Muscle of leg (tissue), 11 donors: ENCODE results near the gene RNF225. TPM values are rescaled to one million over a fixed set of nuclear protein-coding genes. Genes with fewer than 3 reads are reported as not detected.

ENCODE experiments used
- DNase-seq: peaks from one replicate; pipeline ENCODE4 v3.0.0; 2013
- H3K27ac ChIP-seq: one replicate; pipeline ENCODE4 v1.5.1; 2013; ENCODE audit warnings: mild to moderate bottlenecking, low read length, control low read depth
- H3K27me3 ChIP-seq: one replicate; pipeline ENCODE4 v1.6.1; 2013; ENCODE audit warnings: low read length; ENCODE audit not compliant: control insufficient read depth, insufficient read depth
- H3K36me3 ChIP-seq: one replicate; pipeline ENCODE4 v1.6.1; 2013; ENCODE audit warnings: low read length; ENCODE audit not compliant: control insufficient read depth, insufficient read depth
- H3K4me1 ChIP-seq: one replicate; pipeline ENCODE4 v1.6.1; 2013; ENCODE audit warnings: low read length; ENCODE audit not compliant: control insufficient read depth, insufficient read depth
- H3K4me3 ChIP-seq: one replicate; pipeline ENCODE4 v1.5.1; 2013; ENCODE audit warnings: low read length, control low read depth
- H3K9me3 ChIP-seq: replicated peaks from 2 replicates; pipeline ENCODE4 v1.6.1; 2013; ENCODE audit warnings: low read depth, low read length; ENCODE audit not compliant: control insufficient read depth
- WGBS: methylation state at CpG from one replicate; pipeline ENCODE4 v1.1.5; 2013; ENCODE audit warnings: missing lambda C conversion rate; ENCODE audit not compliant: insufficient coverage; 5-methylcytosine and 5-hydroxymethylcytosine counted together
- polyA plus RNA-seq, 8 donors: library from polyadenylated mRNA; unstranded; fragments of 120-200 nt; gene quantifications; one replicate each; pipeline versions ENCODE4 v1.2.1 to v1.2.3, GENCODE V29; 2013; ENCODE audit warnings: inconsistent platforms in 1 of 8, low replicate concordance in 1 of 8; ENCODE audit not compliant: insufficient read length in 8 of 8, insufficient read depth in 1 of 8
- total RNA-seq: library from RNA; stranded (reverse); fragments of 120-200 nt; gene quantifications from one replicate; pipeline ENCODE4 v1.2.4, GENCODE V29; 2013

RNF225 gene
- total and polyA plus RNA-seq, 9 donors = 0.20 TPM; not detected in 8

DNA sequence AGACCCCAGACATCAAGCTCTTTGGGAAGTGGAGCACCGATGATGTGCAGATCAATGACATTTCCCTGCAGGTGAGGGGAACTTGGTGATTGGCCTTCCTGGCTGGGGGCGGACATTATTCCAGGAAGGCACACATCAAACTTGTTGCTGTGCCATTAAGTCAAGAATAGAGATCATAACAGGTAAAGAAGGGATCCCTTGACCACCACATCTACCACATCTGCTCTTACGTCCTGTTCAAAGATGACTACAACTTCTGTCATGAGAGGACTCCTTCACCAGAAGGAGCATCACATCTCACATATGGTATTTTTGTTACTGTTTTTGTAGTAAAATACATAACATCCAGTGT, 7.3 kb upstream of the RNF225 start:
- no peak for DNase-seq
- Histone ChIP-seq H3K36me3 (peaks cover 38% of the 10 kb centered on the region), H3K27me3 (no peaks in the 10 kb centered on the region), H3K4me1 (peaks cover 24% of the 10 kb centered on the region), H3K4me3 (peak overlapping the region; percentile 79), H3K9me3 (no peaks in the 10 kb centered on the region), H3K27ac (no peak overlapping the region)
- 89% methylated on average over 1 of the region's 3 CpGs for WGBS

DNA sequence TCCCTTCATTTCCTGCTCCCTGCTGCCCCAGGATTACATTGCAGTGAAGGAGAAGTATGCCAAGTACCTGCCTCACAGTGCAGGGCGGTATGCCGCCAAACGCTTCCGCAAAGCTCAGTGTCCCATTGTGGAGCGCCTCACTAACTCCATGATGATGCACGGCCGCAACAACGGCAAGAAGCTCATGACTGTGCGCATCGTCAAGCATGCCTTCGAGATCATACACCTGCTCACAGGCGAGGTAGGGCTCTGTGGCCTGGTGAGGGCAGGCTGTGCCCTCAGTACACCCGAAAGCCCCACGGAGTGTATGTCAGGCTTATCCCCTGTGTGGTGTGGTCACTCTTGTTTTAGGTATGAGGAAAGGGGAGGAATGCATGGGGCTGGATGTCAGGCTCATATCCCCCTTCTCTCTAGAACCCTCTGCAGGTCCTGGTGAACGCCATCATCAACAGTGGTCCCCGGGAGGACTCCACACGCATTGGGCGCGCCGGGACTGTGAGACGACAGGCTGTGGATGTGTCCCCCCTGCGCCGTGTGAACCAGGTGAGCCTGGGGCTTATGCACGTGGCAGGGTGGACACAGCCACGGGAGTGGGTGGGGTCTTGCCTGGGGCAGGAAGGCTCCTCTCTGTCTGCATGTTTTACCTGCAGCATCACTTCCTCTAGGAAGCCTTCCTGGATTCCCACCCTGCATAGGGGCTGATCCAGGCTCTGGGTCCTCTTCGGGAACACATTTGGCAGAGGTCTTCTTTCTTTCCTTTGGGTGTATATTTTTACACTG, 2.3 kb upstream of the RNF225 start:
- peaks cover 35% of the 10 kb centered on the region for H3K27me3 ChIP-seq
- peaks cover 7% of the 10 kb centered on the region for H3K4me1 ChIP-seq
- peaks cover 58% of the 10 kb centered on the region for H3K36me3 ChIP-seq
- no peak overlapping the region for H3K4me3 ChIP-seq
- no peaks in the 10 kb centered on the region for H3K9me3 ChIP-seq
- H3K27ac ChIP-seq = no peak overlapping the region
- DNase-seq = no peak
- 92% methylated on average over 22 of the region's 26 CpGs for WGBS

DNA sequence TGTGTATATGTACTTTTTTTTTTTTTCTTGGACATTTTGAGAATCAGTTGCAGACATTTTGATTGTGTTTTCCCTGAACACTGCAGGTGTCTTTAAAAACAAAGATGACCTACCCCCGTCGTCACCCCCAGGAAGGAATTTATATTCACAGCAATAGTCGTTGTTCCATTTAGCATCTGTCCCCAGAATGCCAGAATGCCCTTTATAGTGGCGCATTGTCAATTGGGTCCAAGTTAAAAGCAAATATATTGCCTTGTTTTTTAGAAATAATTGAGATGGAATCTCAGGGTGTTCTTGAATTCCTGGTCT, 1.8 kb upstream of the RNF225 start:
- no CpG with 5 or more reads among the region's 4 CpGs for WGBS
- Histone ChIP-seq H3K27ac (no peak overlapping the region), H3K9me3 (no peaks in the 10 kb centered on the region), H3K27me3 (peaks cover 37% of the 10 kb centered on the region), H3K4me1 (peaks cover 5% of the 10 kb centered on the region), H3K36me3 (peaks cover 54% of the 10 kb centered on the region), H3K4me3 (no peak overlapping the region)
- no peak for DNase-seq

DNA sequence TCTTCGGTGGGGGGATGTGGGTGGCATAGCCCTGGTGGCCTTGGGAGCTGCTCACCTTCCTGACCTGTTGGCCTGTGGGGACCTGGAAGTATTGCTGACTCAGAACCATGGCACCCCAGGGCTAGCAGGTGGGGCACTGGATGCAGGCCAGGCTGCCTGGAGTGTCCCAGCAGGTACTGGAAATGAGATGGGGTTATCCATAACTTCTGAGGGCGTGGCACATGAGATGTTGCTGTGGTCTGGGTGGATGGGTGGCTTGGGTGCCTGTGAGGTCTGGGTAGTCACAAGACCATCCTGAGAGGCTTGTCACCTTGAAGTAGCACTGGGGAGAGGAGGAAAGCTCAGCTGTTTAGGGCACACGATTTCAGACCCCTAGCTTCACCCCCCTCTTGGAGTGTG, 636 bp upstream of the RNF225 start:
- Histone ChIP-seq H3K36me3 (peaks cover 47% of the 10 kb centered on the region), H3K27ac (no peak overlapping the region), H3K9me3 (no peaks in the 10 kb centered on the region), H3K4me3 (no peak overlapping the region), H3K27me3 (peaks cover 37% of the 10 kb centered on the region), H3K4me1 (peaks cover 5% of the 10 kb centered on the region)
- peak; percentile 12 for DNase-seq
- 93% methylated on average over 2 of the region's 3 CpGs for WGBS

DNA sequence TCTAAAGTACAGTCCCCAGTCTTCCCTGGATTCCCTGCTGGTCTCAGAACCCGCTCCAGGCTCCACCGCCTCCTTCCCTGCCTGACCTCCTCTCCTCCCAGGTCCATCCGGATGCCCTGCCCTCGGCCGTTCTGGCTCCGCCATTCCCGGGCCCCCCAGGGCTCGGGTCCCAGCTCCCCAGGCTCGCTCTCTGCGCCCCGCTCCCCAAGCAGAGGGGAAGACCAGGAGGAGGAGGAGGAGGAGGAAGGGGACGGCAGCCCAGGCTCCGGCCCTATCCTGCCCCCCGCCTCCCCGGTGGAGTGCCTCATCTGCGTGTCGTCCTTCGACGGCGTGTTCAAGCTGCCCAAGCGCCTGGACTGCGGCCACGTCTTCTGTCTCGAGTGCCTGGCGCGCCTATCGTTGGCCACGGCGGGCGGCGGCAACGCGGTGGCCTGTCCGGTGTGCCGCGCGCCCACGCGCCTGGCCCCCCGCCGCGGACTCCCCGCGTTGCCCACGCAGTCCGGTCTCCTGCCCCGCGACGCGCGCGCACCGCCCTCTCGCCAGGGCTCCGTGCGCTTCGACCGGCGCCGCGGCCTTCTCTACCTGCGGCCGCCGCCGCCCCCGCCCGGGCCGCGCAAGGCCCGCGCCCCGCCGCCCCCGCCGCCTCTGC, 647 bp downstream of the RNF225 start:
- peaks cover 37% of the 10 kb centered on the region for H3K27me3 ChIP-seq
- no peak overlapping the region for H3K27ac ChIP-seq
- peak; percentile 11 for DNase-seq
- H3K9me3 ChIP-seq = no peaks in the 10 kb centered on the region
- peaks cover 41% of the 10 kb centered on the region for H3K36me3 ChIP-seq
- peaks cover 15% of the 10 kb centered on the region for H3K4me1 ChIP-seq
- no peak overlapping the region for H3K4me3 ChIP-seq
- WGBS = 2% methylated on average over 70 of the region's 75 CpGs

DNA sequence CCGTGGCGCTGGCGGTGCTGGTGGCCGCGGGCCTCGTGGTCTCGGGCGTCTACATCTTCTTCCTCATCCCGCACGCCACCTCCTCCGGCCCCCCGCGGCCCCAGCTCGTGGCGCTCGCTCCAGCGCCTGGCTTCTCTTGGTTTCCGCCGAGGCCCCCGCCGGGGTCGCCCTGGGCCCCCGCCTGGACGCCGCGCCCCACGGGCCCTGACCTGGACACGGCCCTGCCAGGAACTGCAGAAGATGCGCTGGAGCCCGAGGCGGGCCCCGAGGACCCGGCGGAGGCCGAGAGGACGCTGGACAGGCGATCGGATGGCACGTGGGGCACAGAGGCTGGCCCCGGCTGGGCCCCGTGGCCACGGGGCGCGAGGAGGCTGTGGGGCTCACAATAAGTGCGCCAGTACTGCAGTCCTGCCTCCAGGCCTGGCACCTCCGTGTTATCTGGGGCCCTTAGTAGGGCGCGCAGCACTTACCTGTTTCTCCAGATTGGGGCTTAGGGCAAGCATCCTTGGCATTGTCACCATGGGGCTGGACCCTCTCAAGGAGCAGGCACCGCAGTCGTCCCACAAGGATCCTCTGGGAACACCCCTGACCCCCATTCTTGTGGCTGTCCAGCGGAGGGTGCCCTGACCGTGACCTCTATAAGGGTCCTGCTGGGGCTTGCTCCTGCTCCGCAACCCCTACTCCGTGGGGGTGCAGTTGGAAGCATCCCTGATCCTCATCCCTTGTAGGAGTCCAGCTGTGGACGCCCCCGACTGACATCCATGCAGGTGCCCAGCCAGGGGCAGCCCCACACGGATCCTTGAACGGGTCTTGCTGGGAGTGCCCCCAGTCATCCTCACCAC, 1.5 kb downstream of the RNF225 start:
- Histone ChIP-seq H3K4me1 (peaks cover 20% of the 10 kb centered on the region), H3K27ac (no peak overlapping the region), H3K27me3 (peaks cover 37% of the 10 kb centered on the region), H3K9me3 (no peaks in the 10 kb centered on the region), H3K4me3 (no peak overlapping the region), H3K36me3 (peaks cover 33% of the 10 kb centered on the region)
- WGBS = 21% methylated on average over 58 of the region's 58 CpGs
- DNase-seq = no peak

DNA sequence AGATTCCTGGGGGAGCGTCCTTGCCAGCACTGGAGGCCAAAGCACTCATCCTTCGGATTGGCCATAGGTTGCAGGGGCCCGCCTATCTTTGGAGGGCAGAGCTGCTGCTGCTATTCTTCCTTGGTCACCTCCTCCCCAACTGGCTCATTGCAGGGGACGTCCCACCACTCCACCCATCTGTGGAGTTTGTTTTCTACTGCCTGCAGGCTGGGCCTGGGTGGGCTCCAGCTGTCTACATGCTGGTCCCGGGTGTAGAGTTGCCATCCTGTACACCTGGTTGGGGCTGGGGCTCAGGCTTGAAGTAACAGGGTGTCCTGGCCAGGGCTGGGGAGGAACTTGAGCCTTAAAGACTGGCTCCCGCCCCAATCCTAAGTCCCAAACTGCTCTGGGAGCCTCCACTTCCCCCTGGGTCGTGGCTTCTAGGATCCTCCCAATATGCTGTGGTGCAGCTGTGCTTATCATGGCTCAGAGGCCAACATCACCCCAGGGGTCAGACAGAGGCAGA, 2.1 kb downstream of the RNF225 start:
- Histone ChIP-seq H3K4me1 (peaks cover 23% of the 10 kb centered on the region), H3K27ac (no peak overlapping the region), H3K9me3 (no peaks in the 10 kb centered on the region), H3K27me3 (peaks cover 37% of the 10 kb centered on the region), H3K36me3 (peaks cover 28% of the 10 kb centered on the region), H3K4me3 (no peak overlapping the region)
- WGBS = 56% methylated on average over 4 of the region's 7 CpGs
- DNase-seq = peak; percentile 10

DNA sequence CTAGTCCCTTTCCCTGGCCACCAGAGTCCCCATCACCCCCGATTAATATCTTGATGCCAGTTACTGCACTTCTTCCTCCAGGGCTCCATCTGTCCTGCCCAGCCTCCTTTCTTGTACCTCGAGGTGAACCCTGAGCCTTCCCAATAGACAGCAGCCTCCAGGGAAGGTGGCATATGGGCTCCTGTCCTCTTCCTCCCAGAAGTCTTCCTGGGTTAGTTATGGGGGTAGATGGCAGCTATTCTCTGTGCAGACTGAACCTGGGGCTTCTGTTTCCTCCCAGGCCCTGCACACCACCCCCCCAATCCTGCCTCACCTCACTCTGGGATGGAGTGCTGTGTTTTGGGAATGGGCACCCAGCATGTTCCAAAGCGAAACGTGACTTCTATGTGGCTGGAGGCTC, 2.6 kb downstream of the RNF225 start:
- no peak for DNase-seq
- no peaks in the 10 kb centered on the region for H3K9me3 ChIP-seq
- no peak overlapping the region for H3K4me3 ChIP-seq
- WGBS = no CpG with 5 or more reads among the region's 4 CpGs
- peaks cover 23% of the 10 kb centered on the region for H3K36me3 ChIP-seq
- peaks cover 37% of the 10 kb centered on the region for H3K27me3 ChIP-seq
- H3K4me1 ChIP-seq = peaks cover 23% of the 10 kb centered on the region
- H3K27ac ChIP-seq = no peak overlapping the region

DNA sequence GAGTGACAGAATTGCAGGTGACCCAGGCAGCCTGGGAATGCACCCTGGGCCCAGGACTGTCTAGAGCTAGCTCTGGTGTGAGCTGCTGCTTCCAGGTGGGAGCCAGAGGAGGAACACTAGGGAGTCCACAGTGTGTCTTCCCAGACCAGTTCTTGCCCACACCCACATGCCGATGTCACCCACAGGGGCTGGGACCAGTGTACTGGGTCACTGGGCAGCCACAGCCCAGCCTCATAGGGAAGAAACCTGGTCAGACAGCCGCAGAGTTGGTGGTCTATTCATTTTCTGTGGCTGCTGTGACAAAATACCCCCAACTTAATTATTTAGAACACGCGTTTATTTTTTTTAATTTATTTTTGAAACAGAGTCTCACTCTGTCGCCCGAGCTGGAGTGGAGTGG, 3.1 kb downstream of the RNF225 start:
- peaks cover 18% of the 10 kb centered on the region for H3K36me3 ChIP-seq
- 90% methylated on average over 2 of the region's 6 CpGs for whole genome bisulfite sequencing
- no peak overlapping the region for H3K27ac ChIP-seq
- DNase-seq = no peak
- peaks cover 23% of the 10 kb centered on the region for H3K4me1 ChIP-seq
- H3K9me3 ChIP-seq = no peaks in the 10 kb centered on the region
- peaks cover 35% of the 10 kb centered on the region for H3K27me3 ChIP-seq
- H3K4me3 ChIP-seq = no peak overlapping the region

DNA sequence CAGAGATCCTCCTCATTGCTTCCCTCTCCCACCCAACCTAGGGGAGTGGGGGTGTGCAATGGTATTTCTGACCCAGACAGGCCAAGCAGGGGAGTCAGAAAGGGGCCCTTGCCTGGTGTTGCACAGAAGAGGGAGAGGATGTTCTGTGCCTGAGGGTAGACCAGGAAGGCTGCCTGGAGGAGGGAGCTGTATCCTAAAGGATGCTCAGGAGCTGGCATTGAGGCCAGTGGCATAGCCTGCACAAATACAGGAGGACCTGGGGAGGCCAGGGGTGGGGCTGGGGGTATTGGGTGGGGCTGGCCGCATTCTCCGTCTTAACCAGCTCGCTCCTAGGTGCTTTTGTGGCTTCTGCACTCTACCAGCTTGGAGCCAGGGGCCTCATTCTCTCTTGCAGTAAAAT, 4.4 kb downstream of the RNF225 start:
- Histone ChIP-seq H3K4me3 (no peak overlapping the region), H3K27me3 (peaks cover 29% of the 10 kb centered on the region), H3K9me3 (no peaks in the 10 kb centered on the region), H3K27ac (no peak overlapping the region), H3K4me1 (peaks cover 23% of the 10 kb centered on the region), H3K36me3 (peaks cover 5% of the 10 kb centered on the region)
- WGBS = 80% methylated on average over 1 of the region's 3 CpGs
- DNase-seq = peak; percentile 7
